HG03442 (cell line): Measurements from ENCODE around the gene BIN1.
"Not testable (repeated sequence)": the region's sequence is repeated elsewhere in the genome, so short reads cannot be mapped to it uniquely, and the experiment has no call there.

Experiments
- ATAC-seq: cut with Tn5 transposase; IDR thresholded peaks from one replicate; pipeline ENCODE4 v1.9.1; 2021; ENCODE audit warnings: mild to moderate bottlenecking, moderate library complexity; ENCODE audit not compliant: unreplicated experiment

Gene BIN1

GRCh38 chr2:127134833-127135830 is 28.2 kb upstream of the BIN1 start:
- ATAC-seq: peak; percentile 46

GRCh38 chr2:127134235-127134634 is 27.3 kb upstream of the BIN1 start:
- no peak for ATAC-seq

GRCh38 chr2:127133793-127134192 is 26.8 kb upstream of the BIN1 start:
- no peak for ATAC-seq

DNA sequence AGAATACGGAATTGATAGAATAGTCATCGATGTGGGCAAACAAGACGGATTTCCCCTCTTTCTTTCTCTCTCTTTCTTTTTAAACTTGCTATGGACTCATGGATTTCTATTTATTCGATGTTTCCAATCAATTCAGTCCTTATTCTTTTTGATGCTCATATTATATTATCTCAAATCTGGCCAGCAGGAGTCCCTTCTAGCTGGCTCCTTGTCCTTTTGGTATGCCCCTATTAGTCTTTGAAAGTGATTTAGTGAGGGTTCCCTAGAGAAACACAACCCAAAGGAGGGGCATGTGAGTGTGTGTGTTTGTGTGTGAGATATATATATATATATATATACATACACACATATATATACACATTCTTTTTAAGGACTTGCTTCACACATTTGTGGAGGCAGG is 23.5 kb upstream of the BIN1 start:
- ATAC-seq: no peak

DNA sequence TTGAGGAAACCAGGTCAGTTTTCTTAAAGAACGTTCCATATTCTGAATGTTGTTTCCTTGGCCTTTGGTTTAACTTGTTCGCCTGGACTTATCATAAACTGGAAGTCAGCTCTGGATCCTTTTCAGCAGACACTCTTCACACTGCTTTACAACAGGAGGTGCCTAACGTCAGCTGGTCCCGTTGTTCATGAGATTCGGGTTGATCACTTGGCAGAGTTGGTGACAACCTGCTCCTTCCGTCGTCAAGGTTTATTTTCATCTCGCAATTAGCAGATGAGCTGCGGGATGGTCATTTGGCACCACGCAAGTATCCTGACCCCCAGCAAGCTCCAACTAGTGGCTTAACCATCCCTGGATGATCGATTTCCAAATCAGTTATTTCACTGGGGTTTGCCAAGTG is 23.0 kb upstream of the BIN1 start:
- ATAC-seq: no peak

- peak; percentile 97 for ATAC-seq
These were observed 21.5 kb upstream of the BIN1 start for GRCh38 chr2:127128445-127128904.

DNA sequence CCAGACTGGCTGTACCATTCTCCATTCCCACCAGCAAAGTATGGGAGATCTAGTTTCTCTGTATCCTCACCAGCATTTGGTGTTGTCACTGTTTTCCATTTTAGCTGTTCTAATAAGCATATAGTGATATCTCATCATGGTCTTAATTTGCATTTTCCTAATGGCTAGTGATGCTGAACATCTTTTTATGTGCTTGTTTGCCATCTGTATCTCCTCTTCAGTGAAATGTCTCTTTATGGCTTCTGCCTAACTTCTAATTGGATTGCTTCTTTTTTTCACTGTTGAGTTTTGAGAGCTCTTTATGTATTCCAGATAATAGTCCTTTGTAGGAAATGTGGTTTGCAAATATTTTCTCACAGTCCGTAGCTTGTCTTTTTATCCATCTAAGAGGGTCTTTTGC is 18.9 kb upstream of the BIN1 start:
- no peak for ATAC-seq

DNA sequence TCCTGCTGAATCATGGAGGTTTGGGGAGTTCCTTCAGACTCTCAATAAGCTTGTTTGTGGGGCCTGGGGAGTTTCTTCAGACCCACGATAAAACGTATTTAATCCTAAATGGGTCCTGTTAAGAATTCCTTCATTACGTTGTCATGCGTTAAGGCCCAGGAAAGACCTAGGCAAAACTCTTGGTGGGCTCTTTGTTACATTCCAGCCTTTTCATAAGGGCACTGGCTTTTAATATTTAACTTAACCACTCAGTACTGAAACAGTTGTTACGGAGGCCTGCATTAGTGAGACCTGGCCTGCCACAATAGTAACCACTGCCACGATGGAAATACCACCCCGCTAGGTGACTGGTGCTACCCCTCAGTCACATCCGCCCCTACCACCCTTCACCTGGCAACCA is 17.5 kb upstream of the BIN1 start:
- no peak for ATAC-seq

DNA sequence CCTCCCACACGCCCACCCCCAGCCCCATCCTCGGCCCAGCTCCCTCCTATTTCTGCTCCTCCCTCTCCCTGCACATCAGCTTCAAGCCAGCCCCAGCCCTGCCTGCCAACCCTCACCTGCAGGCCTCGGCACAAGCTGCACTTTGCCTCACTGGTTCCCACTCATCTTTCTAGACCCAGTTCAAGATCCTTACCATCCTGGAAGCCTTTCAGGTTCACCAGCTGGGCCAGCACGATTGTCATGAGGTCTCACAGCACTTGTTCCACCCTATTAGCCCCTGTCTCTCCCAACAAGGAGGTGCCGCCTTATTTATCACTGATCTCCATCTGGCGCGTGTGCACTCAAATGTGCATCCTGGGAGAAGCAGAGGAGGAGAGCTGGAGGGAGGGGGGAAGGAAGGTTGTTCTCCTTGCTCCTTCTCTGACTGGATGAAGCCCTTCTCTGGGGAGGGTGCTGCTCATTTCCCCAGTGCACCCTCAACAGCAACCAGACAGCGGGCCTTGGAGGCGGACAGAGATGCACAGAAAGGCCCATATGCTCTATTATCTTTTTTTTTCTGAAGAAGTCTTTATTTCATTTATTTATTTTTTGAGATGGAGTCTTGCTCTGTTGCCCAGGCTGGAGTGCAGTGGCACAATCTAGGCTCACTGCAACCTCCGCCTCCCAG is 15.5 kb upstream of the BIN1 start:
- no peak for ATAC-seq

DNA sequence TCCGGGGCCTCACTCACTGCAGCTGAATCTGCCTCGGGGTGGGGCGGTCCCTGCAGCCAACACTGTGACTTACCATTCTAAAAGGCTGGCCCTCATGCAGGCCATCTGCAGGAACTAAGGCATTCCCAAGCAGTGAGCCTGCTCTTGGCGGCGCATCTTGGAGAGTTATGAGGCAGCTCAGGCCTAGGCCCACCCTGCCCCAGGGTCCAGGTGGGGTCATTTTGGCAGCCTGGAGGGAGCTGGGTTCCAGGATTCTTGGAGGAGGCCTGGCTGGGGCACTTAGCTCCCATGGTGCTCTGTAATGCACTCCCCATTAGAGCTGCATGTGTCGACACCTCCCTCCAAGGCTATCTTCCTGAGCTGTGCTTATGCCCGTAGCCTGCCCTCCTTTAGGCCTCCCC is 14.8 kb upstream of the BIN1 start:
- no peak for ATAC-seq

DNA sequence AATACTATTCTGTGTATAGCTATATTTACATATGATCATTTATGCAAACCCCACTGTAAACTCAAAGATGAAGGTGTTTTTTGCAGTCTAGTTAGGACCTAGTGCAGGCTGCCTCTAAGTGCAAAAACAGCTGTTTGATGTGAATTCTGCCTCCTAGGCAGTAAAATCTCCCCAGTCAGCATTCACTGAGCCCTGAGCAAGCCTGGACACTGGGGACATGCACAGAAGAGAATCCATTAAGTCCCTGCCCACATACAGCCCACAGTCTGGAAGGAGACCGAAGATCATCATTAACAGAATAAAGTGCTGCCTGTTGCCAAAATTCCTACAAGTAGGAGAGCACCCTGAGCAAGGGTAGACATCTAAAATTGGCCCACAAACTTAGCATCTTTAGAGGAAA is 14.4 kb upstream of the BIN1 start:
- no peak for ATAC-seq

GRCh38 chr2:127120408-127120807 is 13.5 kb upstream of the BIN1 start:
- not testable (repeated sequence) for ATAC-seq

DNA sequence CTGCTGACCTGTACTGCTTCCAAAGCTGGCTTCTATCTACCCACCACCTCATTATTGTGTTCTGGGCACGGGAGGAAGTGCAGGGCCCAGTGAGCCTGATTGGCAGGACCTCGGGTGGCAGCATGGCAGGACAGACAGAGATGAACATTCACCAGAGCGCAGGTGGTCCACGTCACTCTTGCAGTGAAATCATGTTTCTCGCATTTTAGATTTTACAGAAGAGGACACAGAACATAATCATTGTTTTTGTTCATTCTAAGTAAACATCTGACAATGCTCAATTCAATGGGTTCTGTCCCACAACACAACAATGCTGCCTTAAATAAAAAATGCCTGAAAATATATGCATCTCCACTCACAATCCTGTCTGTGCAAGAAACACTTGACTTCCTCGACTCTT is 11.5 kb upstream of the BIN1 start:
- no peak for ATAC-seq

DNA sequence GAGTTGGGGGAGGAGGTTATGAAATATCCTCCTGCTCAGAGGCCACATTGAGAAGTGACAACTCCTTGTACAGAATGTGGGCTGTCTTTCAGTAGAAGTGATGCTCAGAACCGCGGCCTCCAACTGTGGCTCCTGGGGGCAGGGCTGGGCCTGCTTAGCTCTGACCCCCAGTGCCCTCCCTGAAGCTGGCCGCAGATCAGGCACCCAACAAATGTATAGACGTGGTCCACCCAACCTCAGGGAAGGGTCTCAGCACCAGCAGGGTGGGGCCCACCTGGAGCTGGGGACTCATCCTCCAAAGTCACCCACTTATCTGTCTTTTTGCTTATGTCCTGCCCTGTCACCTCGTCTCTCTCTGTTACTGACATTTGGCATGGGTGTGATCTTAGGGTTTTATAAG is 11.1 kb upstream of the BIN1 start:
- ATAC-seq: no peak

DNA sequence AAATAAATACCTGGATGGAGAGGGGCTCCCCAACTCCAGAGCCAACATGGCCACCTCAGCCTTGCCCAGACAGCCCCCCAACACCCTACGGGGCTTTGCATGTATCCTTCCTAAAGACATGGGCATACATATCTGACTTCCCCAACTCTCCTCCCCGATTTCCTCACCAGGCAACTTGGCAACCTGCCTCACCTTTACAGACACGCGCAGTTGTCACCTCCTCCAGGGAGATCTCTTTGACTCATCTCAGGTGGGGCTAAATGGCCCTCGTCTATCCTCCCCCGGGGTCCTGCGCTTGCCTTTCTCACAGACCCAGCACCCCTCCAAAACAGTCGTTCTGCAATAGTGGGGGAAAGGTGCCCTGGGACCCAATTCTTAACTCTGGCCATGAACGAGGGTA is 10.6 kb upstream of the BIN1 start:
- no peak for ATAC-seq

DNA sequence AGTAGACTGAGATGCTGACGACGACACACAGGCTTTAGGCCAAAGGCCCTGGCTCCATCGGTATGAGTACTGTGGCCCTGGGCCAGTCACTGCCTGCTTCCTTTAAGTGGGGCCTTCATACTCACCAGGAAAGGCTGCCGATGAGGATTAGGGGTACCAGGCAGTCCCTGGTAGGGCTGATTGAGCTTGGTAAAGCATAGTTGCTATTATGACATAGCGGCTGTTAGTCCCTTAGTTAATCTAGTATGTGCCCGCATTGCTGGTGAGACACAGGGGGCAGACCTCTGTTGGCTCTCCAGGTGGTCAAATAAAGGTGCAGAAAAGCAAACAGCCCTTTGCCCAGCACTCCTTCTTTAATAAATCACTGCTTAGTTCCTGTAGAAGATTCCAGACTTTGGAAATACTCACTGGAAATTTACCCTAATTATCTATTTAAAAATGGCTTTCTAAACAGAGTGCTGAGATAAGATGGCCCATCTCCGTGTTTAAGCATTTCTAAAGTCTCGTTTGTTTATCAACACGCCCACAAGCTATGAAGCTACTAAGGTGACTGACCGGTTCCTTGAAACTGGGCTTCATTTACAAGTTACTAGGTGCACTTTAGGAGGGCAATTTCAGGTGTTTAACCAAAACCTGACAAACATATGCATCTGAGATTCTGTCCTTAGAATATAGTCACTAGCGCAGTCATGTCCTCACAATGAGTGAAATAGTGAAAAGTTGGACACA is 8.7 kb upstream of the BIN1 start:
- ATAC-seq: no peak

- no peak for ATAC-seq
These were observed 4.0 kb upstream of the BIN1 start for GRCh38 chr2:127110985-127111384.

DNA sequence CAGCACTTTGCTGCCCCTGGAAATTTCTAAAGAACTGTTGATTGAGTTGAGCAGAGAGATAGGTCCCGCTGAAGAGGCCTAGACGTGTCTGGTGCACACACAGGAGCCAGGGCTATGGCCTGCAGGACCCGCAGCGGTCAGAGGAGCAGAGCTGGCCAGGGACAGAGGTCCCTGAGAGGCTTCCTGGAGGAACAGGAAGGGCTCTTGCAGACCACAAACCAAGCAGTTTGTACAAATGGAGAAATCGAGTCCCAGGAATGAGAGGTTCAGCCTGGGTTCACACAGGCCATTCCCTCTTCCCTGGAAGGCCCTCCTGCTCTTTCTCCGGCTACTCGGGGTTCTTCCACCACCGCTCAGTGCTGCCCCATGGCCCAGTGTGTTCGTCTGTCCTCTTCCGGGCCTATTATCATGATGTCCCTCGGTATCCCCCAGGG is 1.2 kb upstream of the BIN1 start:
- no peak for ATAC-seq

- ATAC-seq: peak; percentile 16
These were observed 657 bp upstream of the BIN1 start for GRCh38 chr2:127107622-127107999.

DNA sequence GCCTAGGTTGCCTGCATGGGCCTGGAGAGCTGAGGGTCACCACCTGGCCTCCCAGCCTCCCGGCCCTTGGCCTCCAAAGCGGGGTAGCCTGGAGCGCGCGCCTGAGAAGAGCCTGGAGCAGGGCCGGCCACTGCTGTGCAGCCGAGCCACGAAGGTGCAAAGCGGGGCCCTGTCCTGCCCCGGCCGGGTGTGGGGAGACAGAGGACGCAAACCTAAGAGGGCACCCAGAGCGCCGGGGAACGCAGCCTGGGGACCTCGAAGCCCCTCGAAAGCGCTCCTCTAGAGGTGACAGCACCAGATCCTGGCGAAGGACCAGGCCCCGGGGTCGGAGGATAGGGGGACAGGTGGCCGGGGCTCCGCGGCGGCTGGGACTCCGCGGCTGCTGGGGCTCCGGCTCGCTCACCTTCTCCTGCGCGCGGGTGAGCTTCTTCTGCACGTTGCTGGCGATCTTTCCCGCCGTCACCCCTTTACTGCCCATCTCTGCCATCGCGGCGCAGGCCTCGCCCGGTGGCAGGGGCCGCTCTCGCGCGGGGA is 430 bp downstream of the BIN1 start:
- ATAC-seq: peak; percentile 15
